Activated CD4-positive, alpha-beta T cell treated with anti-CD3 and anti-CD28 coated beads, Interleukin-2, amount 50 U/mL, for 48 hours (primary cell): Measurements from ENCODE around the gene FUT7.
A peak's percentile ranks its signal among the peaks of the same experiment; 100 is the strongest.

Source experiments
- DNase-seq, 2 experiments: peaks; one replicate each; pipeline ENCODE4 v3.0.0-alpha.2; 2020

Gene FUT7

GRCh38 chr9:137017071-137017470 lies 14.8 kb downstream of the FUT7 start:
- DNase-seq, result no peak

GRCh38 chr9:137016436-137016835 lies 15.5 kb downstream of the FUT7 start:
- DNase-seq, result no peak

GRCh38 chr9:137015976-137016375 lies 15.9 kb downstream of the FUT7 start:
- no peak for DNase-seq

- no peak for DNase-seq
Measured at GRCh38 chr9:137015540-137015930, 16.4 kb downstream of the FUT7 start.

GRCh38 chr9:137014776-137015539 lies 16.9 kb downstream of the FUT7 start:
- no peak for DNase-seq

- DNase-seq, result no peak
Measured at GRCh38 chr9:137014166-137014565, 17.7 kb downstream of the FUT7 start.

- DNase-seq, result no peak
Measured at GRCh38 chr9:137013571-137013940, 18.3 kb downstream of the FUT7 start.

GRCh38 chr9:137012694-137013570 lies 19.0 kb downstream of the FUT7 start:
- DNase-seq, result no peak

- no peak for DNase-seq
Measured at GRCh38 chr9:137011907-137012675, 19.8 kb downstream of the FUT7 start.

GRCh38 chr9:137011156-137011555 lies 20.7 kb downstream of the FUT7 start:
- DNase-seq, result no peak

GRCh38 chr9:137009938-137010732 lies 21.8 kb downstream of the FUT7 start:
- no peak for DNase-seq

GRCh38 chr9:137009217-137009616 lies 22.7 kb downstream of the FUT7 start:
- DNase-seq, result no peak

- DNase-seq, result no peak
Measured at GRCh38 chr9:137008312-137008711, 23.6 kb downstream of the FUT7 start.

- no peak for DNase-seq
Measured at GRCh38 chr9:137007816-137008270, 24.0 kb downstream of the FUT7 start.

- no peak for DNase-seq
Measured at GRCh38 chr9:137007108-137007815, 24.6 kb downstream of the FUT7 start.

- no peak for DNase-seq
Measured at GRCh38 chr9:137006116-137007003, 25.5 kb downstream of the FUT7 start.

- DNase-seq, result peak in 1 of 2 experiments; percentile 34
Measured at GRCh38 chr9:137004285-137004684, 27.6 kb downstream of the FUT7 start.

- no peak for DNase-seq
Measured at GRCh38 chr9:137002646-137003041, 29.2 kb downstream of the FUT7 start.

- no peak for DNase-seq
Measured at GRCh38 chr9:137001857-137002645, 29.8 kb downstream of the FUT7 start.
